ENCODE results near the gene CHRDL2. TPM values are rescaled to one million over a fixed set of nuclear protein-coding genes. Genes with fewer than 3 reads are reported as not detected.
A peak's percentile ranks its signal among the peaks of the same experiment; 100 is the strongest.

Gene CHRDL2
- polyA plus RNA-seq, 2 donors = 1.4 to 2.8 TPM

- Histone ChIP-seq H3K4me3 (ENCODE audit: low read depth in 1 of 2, low read length in 2 of 2) (no peak overlapping the region), H3K27me3 (ENCODE audit: control insufficient read depth in 1 of 2, insufficient read depth in 2 of 2, low read length in 2 of 2) (no peaks in the 10 kb centered on the region), H3K9me3 (ENCODE audit: control insufficient read depth in 2 of 2, insufficient read depth in 1 of 2, low read depth in 1 of 2, low read length in 1 of 2) (peaks cover 0 to 5% of the 10 kb centered on the region in 2 donors), H3K4me1 (ENCODE audit: control insufficient read depth in 2 of 2, insufficient read depth in 2 of 2, low read length in 1 of 2) (peaks cover 0 to 2% of the 10 kb centered on the region in 2 donors), H3K27ac (ENCODE audit: low read depth in 2 of 2, low read length in 1 of 2) (no peak overlapping the region), H3K36me3 (ENCODE audit: control insufficient read depth in 2 of 2, insufficient read depth in 2 of 2, low read length in 1 of 2) (no peaks in the 10 kb centered on the region)
- 66 to 67% methylated on average over 4 of the region's 4 CpGs for WGBS, 2 donors
These were observed 39.5 kb downstream of the CHRDL2 start for GRCh38 chr11:74691755-74692154.

- Histone ChIP-seq H3K4me1 (ENCODE audit: control insufficient read depth in 2 of 2, insufficient read depth in 2 of 2, low read length in 1 of 2) (no peaks in the 10 kb centered on the region), H3K9me3 (ENCODE audit: control insufficient read depth in 2 of 2, insufficient read depth in 1 of 2, low read depth in 1 of 2, low read length in 1 of 2) (peaks cover 0 to 5% of the 10 kb centered on the region in 2 donors), H3K27me3 (ENCODE audit: control insufficient read depth in 1 of 2, insufficient read depth in 2 of 2, low read length in 2 of 2) (no peaks in the 10 kb centered on the region), H3K27ac (ENCODE audit: low read depth in 2 of 2, low read length in 1 of 2) (no peak overlapping the region), H3K4me3 (ENCODE audit: low read depth in 1 of 2, low read length in 2 of 2) (no peak overlapping the region), H3K36me3 (ENCODE audit: control insufficient read depth in 2 of 2, insufficient read depth in 2 of 2, low read length in 1 of 2) (no peaks in the 10 kb centered on the region)
- WGBS, 2 donors = 93 to 94% methylated on average over 4 of the region's 4 CpGs
These were observed 41.6 kb downstream of the CHRDL2 start for GRCh38 chr11:74689666-74690065.

GRCh38 chr11:74687237-74688023 lies 43.8 kb downstream of the CHRDL2 start:
- Histone ChIP-seq H3K4me1 (ENCODE audit: control insufficient read depth in 2 of 2, insufficient read depth in 2 of 2, low read length in 1 of 2) (no peaks in the 10 kb centered on the region), H3K27ac (ENCODE audit: low read depth in 2 of 2, low read length in 1 of 2) (no peak overlapping the region), H3K4me3 (ENCODE audit: low read depth in 1 of 2, low read length in 2 of 2) (no peak overlapping the region), H3K9me3 (ENCODE audit: control insufficient read depth in 2 of 2, insufficient read depth in 1 of 2, low read depth in 1 of 2, low read length in 1 of 2) (peaks cover 0 to 5% of the 10 kb centered on the region in 2 donors), H3K36me3 (ENCODE audit: control insufficient read depth in 2 of 2, insufficient read depth in 2 of 2, low read length in 1 of 2) (no peaks in the 10 kb centered on the region), H3K27me3 (ENCODE audit: control insufficient read depth in 1 of 2, insufficient read depth in 2 of 2, low read length in 2 of 2) (no peaks in the 10 kb centered on the region)
- 70 to 76% methylated on average over 6 of the region's 6 CpGs for WGBS, 2 donors

- 76 to 84% methylated on average over 4 of the region's 4 CpGs for WGBS, 2 donors
- Histone ChIP-seq H3K27ac (ENCODE audit: low read depth in 2 of 2, low read length in 1 of 2) (no peak overlapping the region), H3K4me3 (ENCODE audit: low read depth in 1 of 2, low read length in 2 of 2) (no peak overlapping the region), H3K36me3 (ENCODE audit: control insufficient read depth in 2 of 2, insufficient read depth in 2 of 2, low read length in 1 of 2) (no peaks in the 10 kb centered on the region), H3K4me1 (ENCODE audit: control insufficient read depth in 2 of 2, insufficient read depth in 2 of 2, low read length in 1 of 2) (no peaks in the 10 kb centered on the region), H3K27me3 (ENCODE audit: control insufficient read depth in 1 of 2, insufficient read depth in 2 of 2, low read length in 2 of 2) (no peaks in the 10 kb centered on the region), H3K9me3 (ENCODE audit: control insufficient read depth in 2 of 2, insufficient read depth in 1 of 2, low read depth in 1 of 2, low read length in 1 of 2) (peaks cover 0 to 5% of the 10 kb centered on the region in 2 donors)
These were observed 44.4 kb downstream of the CHRDL2 start for GRCh38 chr11:74686792-74687191.

- no peak overlapping the region for H3K4me3 ChIP-seq (ENCODE audit: low read depth in 1 of 2, low read length in 2 of 2)
- no peak overlapping the region for H3K27ac ChIP-seq (ENCODE audit: low read depth in 2 of 2, low read length in 1 of 2)
- no peaks in the 10 kb centered on the region for H3K4me1 ChIP-seq (ENCODE audit: control insufficient read depth in 2 of 2, insufficient read depth in 2 of 2, low read length in 1 of 2)
- no peaks in the 10 kb centered on the region for H3K36me3 ChIP-seq (ENCODE audit: control insufficient read depth in 2 of 2, insufficient read depth in 2 of 2, low read length in 1 of 2)
- WGBS, 2 donors = 86 to 90% methylated on average over 3 of the region's 3 CpGs
- H3K27me3 ChIP-seq (ENCODE audit: control insufficient read depth in 1 of 2, insufficient read depth in 2 of 2, low read length in 2 of 2) = no peaks in the 10 kb centered on the region
- peaks cover 0 to 5% of the 10 kb centered on the region in 2 donors for H3K9me3 ChIP-seq (ENCODE audit: control insufficient read depth in 2 of 2, insufficient read depth in 1 of 2, low read depth in 1 of 2, low read length in 1 of 2)
These were observed 45.3 kb downstream of the CHRDL2 start for GRCh38 chr11:74685905-74686304.

GRCh38 chr11:74685338-74685737 lies 45.9 kb downstream of the CHRDL2 start:
- peaks cover 0 to 5% of the 10 kb centered on the region in 2 donors for H3K9me3 ChIP-seq (ENCODE audit: control insufficient read depth in 2 of 2, insufficient read depth in 1 of 2, low read depth in 1 of 2, low read length in 1 of 2)
- H3K36me3 ChIP-seq (ENCODE audit: control insufficient read depth in 2 of 2, insufficient read depth in 2 of 2, low read length in 1 of 2) = no peaks in the 10 kb centered on the region
- no peak overlapping the region for H3K27ac ChIP-seq (ENCODE audit: low read depth in 2 of 2, low read length in 1 of 2)
- no peak overlapping the region for H3K4me3 ChIP-seq (ENCODE audit: low read depth in 1 of 2, low read length in 2 of 2)
- no peaks in the 10 kb centered on the region for H3K4me1 ChIP-seq (ENCODE audit: control insufficient read depth in 2 of 2, insufficient read depth in 2 of 2, low read length in 1 of 2)
- H3K27me3 ChIP-seq (ENCODE audit: control insufficient read depth in 1 of 2, insufficient read depth in 2 of 2, low read length in 2 of 2) = no peaks in the 10 kb centered on the region

GRCh38 chr11:74684661-74685060 lies 46.6 kb downstream of the CHRDL2 start:
- Histone ChIP-seq H3K4me3 (ENCODE audit: low read depth in 1 of 2, low read length in 2 of 2) (no peak overlapping the region), H3K9me3 (ENCODE audit: control insufficient read depth in 2 of 2, insufficient read depth in 1 of 2, low read depth in 1 of 2, low read length in 1 of 2) (peaks cover 0 to 5% of the 10 kb centered on the region in 2 donors), H3K36me3 (ENCODE audit: control insufficient read depth in 2 of 2, insufficient read depth in 2 of 2, low read length in 1 of 2) (no peaks in the 10 kb centered on the region), H3K27ac (ENCODE audit: low read depth in 2 of 2, low read length in 1 of 2) (no peak overlapping the region), H3K4me1 (ENCODE audit: control insufficient read depth in 2 of 2, insufficient read depth in 2 of 2, low read length in 1 of 2) (no peaks in the 10 kb centered on the region), H3K27me3 (ENCODE audit: control insufficient read depth in 1 of 2, insufficient read depth in 2 of 2, low read length in 2 of 2) (no peaks in the 10 kb centered on the region)
- WGBS, 2 donors = 83 to 90% methylated on average over 1 of the region's 1 CpG

GRCh38 chr11:74683941-74684481 lies 47.2 kb downstream of the CHRDL2 start:
- peaks cover 0 to 5% of the 10 kb centered on the region in 2 donors for H3K9me3 ChIP-seq (ENCODE audit: control insufficient read depth in 2 of 2, insufficient read depth in 1 of 2, low read depth in 1 of 2, low read length in 1 of 2)
- H3K27me3 ChIP-seq (ENCODE audit: control insufficient read depth in 1 of 2, insufficient read depth in 2 of 2, low read length in 2 of 2) = no peaks in the 10 kb centered on the region
- no peak overlapping the region for H3K27ac ChIP-seq (ENCODE audit: low read depth in 2 of 2, low read length in 1 of 2)
- 70 to 74% methylated on average over 12 of the region's 12 CpGs for WGBS, 2 donors
- no peaks in the 10 kb centered on the region for H3K4me1 ChIP-seq (ENCODE audit: control insufficient read depth in 2 of 2, insufficient read depth in 2 of 2, low read length in 1 of 2)
- peak overlapping the region in 1 of 2 donors; percentile 43 for H3K4me3 ChIP-seq (ENCODE audit: low read depth in 1 of 2, low read length in 2 of 2)
- no peaks in the 10 kb centered on the region for H3K36me3 ChIP-seq (ENCODE audit: control insufficient read depth in 2 of 2, insufficient read depth in 2 of 2, low read length in 1 of 2)

- H3K36me3 ChIP-seq (ENCODE audit: control insufficient read depth in 2 of 2, insufficient read depth in 2 of 2, low read length in 1 of 2) = no peaks in the 10 kb centered on the region
- no peaks in the 10 kb centered on the region for H3K27me3 ChIP-seq (ENCODE audit: control insufficient read depth in 1 of 2, insufficient read depth in 2 of 2, low read length in 2 of 2)
- 5 to 13% methylated on average over 43 to 59 of the region's 59 CpGs for WGBS, 2 donors
- peak overlapping the region; percentile 22 to 43 for H3K4me3 ChIP-seq (ENCODE audit: low read depth in 1 of 2, low read length in 2 of 2)
- peak overlapping the region in 1 of 2 donors; percentile 30 for H3K27ac ChIP-seq (ENCODE audit: low read depth in 2 of 2, low read length in 1 of 2)
- H3K4me1 ChIP-seq (ENCODE audit: control insufficient read depth in 2 of 2, insufficient read depth in 2 of 2, low read length in 1 of 2) = no peaks in the 10 kb centered on the region
- H3K9me3 ChIP-seq (ENCODE audit: control insufficient read depth in 2 of 2, insufficient read depth in 1 of 2, low read depth in 1 of 2, low read length in 1 of 2) = peaks cover 0 to 5% of the 10 kb centered on the region in 2 donors
These were observed 47.9 kb downstream of the CHRDL2 start for GRCh38 chr11:74683279-74683871.
